H1 (cell line): ENCODE results near the gene KIF11. TPM values are rescaled to one million over a fixed set of nuclear protein-coding genes. Genes with fewer than 3 reads are reported as not detected.
A peak's percentile ranks its signal among the peaks of the same experiment; 100 is the strongest.

Source experiments
- CTCF ChIA-PET: fragments of 300-600 bp; sonication (Branson Sonifier 250); formaldehyde crosslinking; loops from one replicate; lab custom pipeline; 2021; ENCODE audit not compliant: partially characterized antibody; lab: Charles Lee
- POLR2A ChIA-PET: fragments of 300-600 bp; sonication (Branson Sonifier 250); formaldehyde crosslinking; loops from one replicate; lab custom pipeline; 2021; ENCODE audit warnings: inconsistent platforms; ENCODE audit not compliant: partially characterized antibody; lab: Charles Lee
- DNase-seq, 2 experiments: peaks; one replicate each; pipeline versions ENCODE4 v3.0.0 to v3.0.0-alpha.2; 2010 to 2022; ENCODE audit warnings: low spot score in 2 of 2, low read depth in 1 of 2, mixed read lengths in 1 of 2
- FAIRE-seq: peaks from 2 replicates; lab custom pipeline; 2011; peaks lifted over from hg19 to GRCh38; lab: Jason Lieb, UNC
- H2AFZ ChIP-seq: 2 replicates; pipeline ENCODE4 v1.8.1; 2012; ENCODE audit warnings: low read length, inconsistent platforms
- H2AK5ac ChIP-seq: 2 replicates; pipeline ENCODE4 v1.6.1; 2013; ENCODE audit warnings: low read depth, low read length
- H2BK120ac ChIP-seq: replicated peaks from 2 replicates; pipeline ENCODE3; 2013; ENCODE audit warnings: low read depth, low read length, inconsistent platforms
- H2BK12ac ChIP-seq: 2 replicates; pipeline ENCODE4 v1.6.1; 2013; ENCODE audit warnings: low read depth, low read length
- H2BK15ac ChIP-seq: 2 replicates; pipeline ENCODE4 v1.6.1; 2013; ENCODE audit warnings: low read length
- H2BK20ac ChIP-seq: 2 replicates; pipeline ENCODE4 v1.6.1; 2013; ENCODE audit warnings: low read length
- H2BK5ac ChIP-seq: 2 replicates; pipeline ENCODE4 v1.6.1; 2013; ENCODE audit warnings: low read depth, low read length
- H3K14ac ChIP-seq: 2 replicates; pipeline ENCODE4 v1.6.1; 2013; ENCODE audit warnings: inconsistent platforms; ENCODE audit not compliant: insufficient read length
- H3K18ac ChIP-seq: 2 replicates; pipeline ENCODE4 v1.6.1; 2013; ENCODE audit warnings: low read length; ENCODE audit errors: extremely low read depth
- H3K23ac ChIP-seq: 2 replicates; pipeline ENCODE4 v1.6.1; 2013; ENCODE audit warnings: inconsistent platforms; ENCODE audit not compliant: insufficient read length
- H3K23me2 ChIP-seq: 2 replicates; pipeline ENCODE4 v1.6.1; 2013; ENCODE audit warnings: low read depth, low read length
- H3K27ac ChIP-seq: 2 replicates; pipeline ENCODE4 v1.6.1; 2011; ENCODE audit warnings: low read depth, low read length, inconsistent platforms
- H3K27me3 ChIP-seq, 4 experiments: replicated peaks in 1 of 4; 1 replicate in 1 of 4; 2 replicates in 3 of 4; pipeline versions ENCODE4 v1.6.1 to v1.8.1; 2011 to 2013; ENCODE audit warnings: low read length in 3 of 4, mild to moderate bottlenecking in 3 of 4, inconsistent platforms in 2 of 4, mixed read lengths in 2 of 4, moderate library complexity in 1 of 4; ENCODE audit not compliant: control insufficient read depth in 3 of 4, insufficient read depth in 3 of 4; ENCODE audit errors: extremely low read depth in 1 of 4
- H3K36me3 ChIP-seq, 4 experiments: 2 replicates each; pipeline versions ENCODE4 v1.6.1 to v1.8.1; 2011 to 2013; ENCODE audit warnings: mild to moderate bottlenecking in 4 of 4, low read length in 3 of 4, moderate library complexity in 2 of 4, control low read depth in 1 of 4, inconsistent platforms in 1 of 4; ENCODE audit not compliant: insufficient read depth in 4 of 4, control insufficient read depth in 2 of 4
- H3K4ac ChIP-seq: replicated peaks from 2 replicates; pipeline ENCODE3; 2013; ENCODE audit warnings: low read length, low read depth, mixed read lengths, inconsistent platforms; ENCODE audit not compliant: insufficient read length
- H3K4me1 ChIP-seq, 4 experiments: replicated peaks in 1 of 4; 1 replicate in 1 of 4; 2 replicates in 3 of 4; pipeline versions ENCODE4 v1.6.1 to v1.8.1; 2011 to 2013; ENCODE audit warnings: low read length in 3 of 4, inconsistent platforms in 2 of 4, mixed read lengths in 1 of 4; ENCODE audit not compliant: insufficient read depth in 4 of 4, control insufficient read depth in 3 of 4
- H3K4me2 ChIP-seq, 2 experiments: 2 replicates each; pipeline versions ENCODE4 v1.6.1 to v1.8.1; 2011 to 2013; ENCODE audit warnings: low read depth in 2 of 2, low read length in 2 of 2, control low read depth in 1 of 2, inconsistent platforms in 1 of 2, mild to moderate bottlenecking in 1 of 2; ENCODE audit not compliant: insufficient read depth in 1 of 2
- H3K4me3 ChIP-seq, 4 experiments: fragments of 200-600, 300-600 bp in 1 of 4; sonication (generic), shearing (Covaris generic), sonication (Bioruptor Twin) in 1 of 4; 2 replicates each; pipeline versions ENCODE4 v1.5.1 to v1.8.1; 2011 to 2016; ENCODE audit warnings: low read length in 4 of 4, low read depth in 3 of 4, control low read depth in 2 of 4, inconsistent platforms in 2 of 4, mild to moderate bottlenecking in 2 of 4, mixed read lengths in 1 of 4, moderate library complexity in 1 of 4; ENCODE audit not compliant: insufficient read depth in 2 of 4; ENCODE audit errors: extremely low read depth in 1 of 4
- H3K56ac ChIP-seq: replicated peaks from 2 replicates; pipeline ENCODE3; 2013; ENCODE audit warnings: low read depth, mild to moderate bottlenecking, mixed read lengths, low read length, inconsistent platforms; ENCODE audit not compliant: insufficient read length
- H3K79me1 ChIP-seq: 2 replicates; pipeline ENCODE4 v1.6.1; 2013; ENCODE audit warnings: low read depth, low read length, control low read depth
- H3K79me2 ChIP-seq, 2 experiments: 2 replicates each; pipeline versions ENCODE4 v1.6.1 to v1.8.1; 2012 to 2013; ENCODE audit warnings: low read length in 2 of 2, mild to moderate bottlenecking in 2 of 2, inconsistent platforms in 1 of 2; ENCODE audit not compliant: insufficient read depth in 2 of 2, control insufficient read depth in 1 of 2
- H3K9ac ChIP-seq, 4 experiments: replicated peaks in 1 of 4; 1 replicate in 1 of 4; 2 replicates in 3 of 4; pipeline versions ENCODE4 v1.6.1 to v1.8.1; 2011 to 2013; ENCODE audit warnings: low read depth in 3 of 4, low read length in 3 of 4, control low read depth in 2 of 4, mild to moderate bottlenecking in 2 of 4, moderate library complexity in 2 of 4, inconsistent platforms in 1 of 4; ENCODE audit errors: extremely low read depth in 1 of 4
- H3K9me3 ChIP-seq, 2 experiments: 2 replicates each; pipeline versions ENCODE4 v1.6.1 to v1.8.1; 2012 to 2013; ENCODE audit warnings: mild to moderate bottlenecking in 2 of 2, moderate library complexity in 2 of 2, control low read depth in 1 of 2, inconsistent platforms in 1 of 2, low read depth in 1 of 2, low read length in 1 of 2, mixed read lengths in 1 of 2; ENCODE audit not compliant: insufficient read depth in 2 of 2
- H4K20me1 ChIP-seq, 2 experiments: replicated peaks in 1 of 2; 2 replicates each; pipeline versions ENCODE3 to v1.8.1; 2011 to 2013; ENCODE audit warnings: inconsistent platforms in 2 of 2, low read length in 2 of 2, mild to moderate bottlenecking in 1 of 2; ENCODE audit not compliant: insufficient read depth in 2 of 2, control insufficient read depth in 1 of 2
- H4K5ac ChIP-seq: 2 replicates; pipeline ENCODE4 v1.6.1; 2013; ENCODE audit warnings: low read length, low read depth, mixed read lengths, inconsistent platforms; ENCODE audit not compliant: insufficient read length
- H4K8ac ChIP-seq: 2 replicates; pipeline ENCODE4 v1.8.0; 2013; ENCODE audit warnings: mild to moderate bottlenecking, moderate library complexity, low read length, inconsistent platforms; ENCODE audit not compliant: insufficient read depth; ENCODE audit errors: extremely low read depth
- H4K91ac ChIP-seq: replicated peaks from 2 replicates; pipeline ENCODE3; 2013; ENCODE audit warnings: low read length, mixed read lengths, inconsistent platforms; ENCODE audit not compliant: insufficient read length
- ASH2L ChIP-seq: fragments of 200-600, 300-600 bp; sonication (generic); IDR thresholded peaks from one replicate; pipeline ENCODE4 v1.7.1; 2017; ENCODE audit warnings: low read length
- CREB1 ChIP-seq: IDR thresholded peaks from 2 replicates; pipeline ENCODE4 v1.6.1; 2012; ENCODE audit warnings: inconsistent platforms
- MAFK ChIP-seq: IDR thresholded peaks from 2 replicates; pipeline ENCODE4 v1.6.1; 2012; ENCODE audit warnings: low read depth, mild to moderate bottlenecking, improper control_type of control experiment, low read length
- NRF1 ChIP-seq: IDR thresholded peaks from 2 replicates; pipeline ENCODE4 v1.6.1; 2011; ENCODE audit warnings: mild to moderate bottlenecking, low read depth, low read length, improper control_type of control experiment
- PHF8 ChIP-seq: fragments of 200-600 bp; sonication (generic); conservative IDR thresholded peaks from 2 replicates; pipeline ENCODE4 v1.7.1; 2012; ENCODE audit warnings: low read depth, mild to moderate bottlenecking, inconsistent platforms, low read length, moderate library complexity
- POLR2A ChIP-seq, 2 experiments: IDR thresholded peaks; 1 replicate in 1 of 2; 2 replicates in 1 of 2; pipeline ENCODE4 v1.6.1; 2011; ENCODE audit warnings: low read depth in 2 of 2, low read length in 2 of 2, mild to moderate bottlenecking in 2 of 2; ENCODE audit errors: control extremely low read depth in 1 of 2
- POLR2AphosphoS5 ChIP-seq: IDR thresholded peaks from 2 replicates; pipeline ENCODE4 v1.6.1; 2011; ENCODE audit warnings: low read depth, low read length
- POU5F1 ChIP-seq: IDR thresholded peaks from 2 replicates; pipeline ENCODE4 v1.6.1; 2011; ENCODE audit warnings: low read depth, mild to moderate bottlenecking, low read length, moderate library complexity
- RBBP5 ChIP-seq: IDR thresholded peaks from 2 replicates; pipeline ENCODE4 v1.7.1; 2012; ENCODE audit warnings: low read depth, mild to moderate bottlenecking, inconsistent platforms, low read length, moderate library complexity, borderline replicate concordance
- SP4 ChIP-seq: IDR thresholded peaks from 2 replicates; pipeline ENCODE4 v1.6.1; 2012; ENCODE audit warnings: low read length, inconsistent platforms
- TAF1 ChIP-seq: IDR thresholded peaks from 2 replicates; pipeline ENCODE4 v1.6.1; 2011; ENCODE audit warnings: mild to moderate bottlenecking, low read depth, low read length
- TAF7 ChIP-seq: optimal IDR thresholded peaks from 2 replicates; pipeline ENCODE3; 2011; ENCODE audit warnings: low read depth, mild to moderate bottlenecking, inconsistent platforms, low read length, moderate library complexity, borderline replicate concordance
- TBP ChIP-seq: IDR thresholded peaks from 2 replicates; pipeline ENCODE4 v1.6.1; 2011; ENCODE audit warnings: low read depth, low read length, improper control_type of control experiment
- WGBS, 2 experiments: shearing (Covaris generic) in 1 of 2; methylation state at CpG; one replicate each; pipeline versions ENCODE4 v1.1.6 to v1.1.7; 2013 to 2015; ENCODE audit warnings: low lambda C conversion rate in 2 of 2, mixed read lengths in 2 of 2, inconsistent platforms in 1 of 2, low coverage in 1 of 2, missing lambda C conversion rate in 1 of 2; ENCODE audit not compliant: insufficient replicate concordance in 2 of 2, insufficient coverage in 1 of 2, insufficient read length in 1 of 2; ENCODE audit errors: extremely low coverage in 1 of 2, missing lambda C conversion rate in 1 of 2; 5-methylcytosine and 5-hydroxymethylcytosine counted together
- polyA plus RNA-seq, 7 experiments: library from polyadenylated mRNA; depleted of rRNA in 3 of 7; stranded (reverse) in 5 of 7; unstranded in 2 of 7; fragments of >200 nt in 5 of 7; fragments of 200-250 nt in 2 of 7; gene quantifications; 1 replicate in 5 of 7; 2 replicates in 1 of 7; 4 replicates in 1 of 7; pipeline versions ENCODE4 v1.2.1 to v1.2.3, GENCODE V29; 2011 to 2013; ENCODE audit warnings: missing spikeins in 2 of 7, mixed read lengths in 2 of 7
- total RNA-seq: library from RNA; stranded (reverse); fragmentation: NEBNext Ultra II Directional; extraction: Animal tissue kit (Norgen Biotek cat#: 25700); gene quantifications from 2 replicates; pipeline ENCODE4 v1.2.1, GENCODE V29; 2021
- TF ChIP-seq, protein P1 (sequence below): IDR thresholded peaks from 2 replicates; pipeline ENCODE4 v1.6.1; 2012; ENCODE audit warnings: inconsistent platforms

KIF11 gene
- total and polyA plus RNA-seq, 2 of the 8 experiments (the other 6 are each of a cell fraction or from before 2014, with no cell fraction given) = 11.1 to 59.2 TPM

DNA sequence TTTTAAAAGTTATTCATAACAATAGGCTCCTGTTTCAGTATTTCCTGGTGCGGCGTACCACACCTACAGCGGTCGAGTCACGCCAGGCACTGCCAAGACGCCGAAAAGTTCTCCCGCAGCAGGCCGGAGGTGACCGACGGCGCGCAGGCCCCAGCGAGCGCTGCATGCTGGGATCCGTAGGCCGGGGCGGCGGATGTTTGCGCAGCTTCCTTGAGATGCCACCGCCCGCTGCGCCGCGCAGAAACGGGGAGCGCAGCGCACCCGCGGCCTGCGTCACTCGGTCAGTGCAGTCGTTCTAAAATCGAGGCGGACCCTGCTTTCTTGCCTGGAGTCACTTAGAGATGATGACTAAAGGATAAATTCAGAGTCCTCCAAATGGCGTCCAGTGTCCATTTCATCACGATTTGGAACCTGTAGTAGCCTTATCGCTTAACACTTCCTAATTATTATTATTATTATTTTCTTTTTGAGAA, 1.3 kb upstream of the KIF11 start:
- H3K79me1 ChIP-seq = no peaks in the 10 kb centered on the region
- H3K4me2 ChIP-seq = peak overlapping the region; percentile 84 to 89
- TF ChIP-seq POLR2A (IDR thresholded peaks at IDR 0.05; ENCODE audit: control extremely low read depth in 1 of 2, low read depth in 2 of 2, low read length in 2 of 2) (peak; percentile 51 to 86), TAF7 (peak; percentile 79), POU5F1 (no peak), POLR2AphosphoS5 (peak; percentile 83), ASH2L (peak; percentile 57), CREB1 (peak; percentile 77), PHF8 (peak; percentile 46; the same call in 1 of the 2 replicates), RBBP5 (peak; percentile 49; the same call in 1 of the 2 replicates), MAFK (no peak), TBP (peak; percentile 74; the same call in 1 of the 2 replicates), NRF1 (peak; percentile 40; the same call in 1 of the 2 replicates), SP4 (0 out of 2 replicates have a peak, but pooled peaks have one; percentile 42), TAF1 (peak; percentile 88)
- TF ChIP-seq, protein P1, sequence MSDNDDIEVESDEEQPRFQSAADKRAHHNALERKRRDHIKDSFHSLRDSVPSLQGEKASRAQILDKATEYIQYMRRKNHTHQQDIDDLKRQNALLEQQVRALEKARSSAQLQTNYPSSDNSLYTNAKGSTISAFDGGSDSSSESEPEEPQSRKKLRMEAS = peak; percentile 68

More for the DNA sequence above, 1.3 kb upstream of the KIF11 start:
- Histone ChIP-seq H3K14ac (no peak overlapping the region), H2BK15ac (no peak overlapping the region), H2BK12ac (no peak overlapping the region), H2AK5ac (no peak overlapping the region), H2BK20ac (no peak overlapping the region), H3K23me2 (peaks cover 5% of the 10 kb centered on the region), H3K23ac (no peak overlapping the region), H3K9ac (peak overlapping the region in 1 of 4 experiments; percentile 79; a peak in 3 of 7 replicates), H3K27me3 (no peaks in the 10 kb centered on the region), H3K4ac (no peak overlapping the region), H4K20me1 (peaks cover 2 to 3% of the 10 kb centered on the region in 2 experiments), H3K18ac (no peak overlapping the region), H3K36me3 (no peaks in the 10 kb centered on the region), H3K79me2 (peaks cover 29 to 34% of the 10 kb centered on the region in 2 experiments), H3K56ac (no peak overlapping the region), H3K4me3 (peak overlapping the region; percentile 33 to 91 (median 50)), H2BK5ac (peak overlapping the region; percentile 18; the same call in 1 of the 2 replicates), H2BK120ac (no peak overlapping the region), H3K9me3 (no peaks in the 10 kb centered on the region), H3K27ac (peak overlapping the region; percentile 22; the same call in 1 of the 2 replicates), H4K5ac (peak overlapping the region; percentile 40), H4K8ac (peak overlapping the region; percentile 53; the same call in 1 of the 2 replicates), H3K4me1 (peaks cover 0 to 4% (median 2%) of the 10 kb centered on the region in 4 experiments; a peak in 3 of 7 replicates), H2AFZ (no peak overlapping the region), H4K91ac (no peak overlapping the region)
- WGBS, 2 experiments = 3% methylated on average over 38 of the region's 38 CpGs; no CpG with 5 or more reads in 1 of the 2 experiments
- ChIA-PET POLR2A (interaction anchor here (0.7 to 3.8 kb wide), 8 partner anchors 9 to 793 kb away, joined by 3 to 34 read pairs (median 3); partner anchors contain the start of genes IDE and TNKS2), CTCF (interaction anchor here (0.6 to 2.0 kb wide), 4 partner anchors 9 to 102 kb away, joined by 3 to 20 read pairs (median 12); partner anchors contain the start of gene IDE)
- DNase-seq = peak; percentile 78 to 87
- FAIRE-seq = no peak
